ENCODE data around the gene DDX27. TPM values are rescaled to one million over a fixed set of nuclear protein-coding genes. Genes with fewer than 3 reads are reported as not detected.

DDX27 gene, protein sequence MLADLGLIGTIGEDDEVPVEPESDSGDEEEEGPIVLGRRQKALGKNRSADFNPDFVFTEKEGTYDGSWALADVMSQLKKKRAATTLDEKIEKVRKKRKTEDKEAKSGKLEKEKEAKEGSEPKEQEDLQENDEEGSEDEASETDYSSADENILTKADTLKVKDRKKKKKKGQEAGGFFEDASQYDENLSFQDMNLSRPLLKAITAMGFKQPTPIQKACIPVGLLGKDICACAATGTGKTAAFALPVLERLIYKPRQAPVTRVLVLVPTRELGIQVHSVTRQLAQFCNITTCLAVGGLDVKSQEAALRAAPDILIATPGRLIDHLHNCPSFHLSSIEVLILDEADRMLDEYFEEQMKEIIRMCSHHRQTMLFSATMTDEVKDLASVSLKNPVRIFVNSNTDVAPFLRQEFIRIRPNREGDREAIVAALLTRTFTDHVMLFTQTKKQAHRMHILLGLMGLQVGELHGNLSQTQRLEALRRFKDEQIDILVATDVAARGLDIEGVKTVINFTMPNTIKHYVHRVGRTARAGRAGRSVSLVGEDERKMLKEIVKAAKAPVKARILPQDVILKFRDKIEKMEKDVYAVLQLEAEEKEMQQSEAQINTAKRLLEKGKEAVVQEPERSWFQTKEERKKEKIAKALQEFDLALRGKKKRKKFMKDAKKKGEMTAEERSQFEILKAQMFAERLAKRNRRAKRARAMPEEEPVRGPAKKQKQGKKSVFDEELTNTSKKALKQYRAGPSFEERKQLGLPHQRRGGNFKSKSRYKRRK
- total RNA-seq (2016; rRNA removed; fragmentation: Illumina TruSeq; extraction: Trizol) (72.8 and 88.3 TPM in 2 replicates), polyA plus RNA-seq (2011; rRNA removed) (42.6 and 48.0 TPM in 2 replicates), polyA minus RNA-seq (2011; rRNA and poly(A)+ RNA removed; ENCODE audit: low replicate concordance) (76.4 and 94.7 TPM in 2 replicates), Bru-seq, nascent RNA (percentile 76 among the genes with signal in this experiment), BruChase-seq, experiment 1, labeled RNA remaining after a 6-hour chase (percentile 86 among the genes with signal in this experiment), BruChase-seq, experiment 2, labeled RNA remaining after a 2-hour chase (percentile 84 among the genes with signal in this experiment)
- total RNA-seq (2016; cell fraction: cytosol; rRNA removed; fragmentation: Illumina TruSeq; extraction: Trizol; ENCODE audit: low read depth) = 8.9 and 9.5 TPM in 2 replicates
- total RNA-seq (2016; cell fraction: insoluble cytoplasmic fraction; rRNA removed; fragmentation: Illumina TruSeq; extraction: Trizol) = 75.2 and 79.2 TPM in 2 replicates
- 14.0 and 18.2 TPM in 2 replicates for total RNA-seq (2016; cell fraction: membrane; rRNA removed; fragmentation: Illumina TruSeq; extraction: Trizol)
- 44.4 and 46.5 TPM in 2 replicates for total RNA-seq (2016; cell fraction: nucleus; rRNA removed; fragmentation: Illumina TruSeq; extraction: Trizol)
- polyA plus RNA-seq (2011; cell fraction: cytosol; rRNA removed) = 38.6 and 49.4 TPM in 2 replicates
- polyA plus RNA-seq (2011; cell fraction: nucleus; rRNA removed) = 62.5 and 66.4 TPM in 2 replicates
- 35.3 and 37.4 TPM in 2 replicates for polyA plus RNA-seq (2012)
- polyA plus RNA-seq (2016; cell fraction: cytosol; fragmentation: Illumina TruSeq; extraction: Trizol; ENCODE audit: low read depth) = 4.7 and 5.9 TPM in 2 replicates
- 85.6 and 97.5 TPM in 2 replicates for polyA plus RNA-seq (2016; cell fraction: insoluble cytoplasmic fraction; fragmentation: Illumina TruSeq; extraction: Trizol; ENCODE audit: low read depth)
- 8.4 and 10.7 TPM in 2 replicates for polyA plus RNA-seq (2016; cell fraction: membrane; fragmentation: Illumina TruSeq; extraction: Trizol; ENCODE audit: low read depth)
- 80.8 and 84.7 TPM in 2 replicates for polyA plus RNA-seq (2016; cell fraction: nucleus; fragmentation: Illumina TruSeq; extraction: Trizol; ENCODE audit: insufficient read depth, low read depth)
- 26.3 and 26.8 TPM in 2 replicates for polyA minus RNA-seq (2011; cell fraction: cytosol; rRNA and poly(A)+ RNA removed)
- polyA minus RNA-seq (2011; cell fraction: nucleus; rRNA and poly(A)+ RNA removed) = 33.9 and 44.4 TPM in 2 replicates
- long read RNA-seq, experiment 1, transcript DDX27-207 (21 exons, 2,693 nt) = major isoform, 48 of 162 reads
- long read RNA-seq, experiment 1, partial matches to known transcripts = 88 of 162 reads
- long read RNA-seq, experiment 1, other reads (novel, unspliced or antisense) = 26 of 162 reads
- long read RNA-seq, experiment 2, transcript DDX27-207 (21 exons, 2,693 nt) = major isoform, 57 of 156 reads
- long read RNA-seq, experiment 2, partial matches to known transcripts = 66 of 156 reads
- long read RNA-seq, experiment 2, other reads (novel, unspliced or antisense) = 33 of 156 reads

GRCh38 chr20:49219091-49219923 lies at the start of gene DDX27:
DDX27 (plus strand) TSS chr20:49219416; CDS start chr20:49219449, 33 bp downstream.
- ATAC-seq = peak; percentile 91
- Histone ChIP-seq H3K79me2 (ENCODE audit: insufficient read depth, low read length) (peaks cover 21% of the 10 kb centered on the region), H3K4me1 (ENCODE audit: insufficient read depth, low read length) (peaks cover 30% of the 10 kb centered on the region), H2AFZ (ENCODE audit: low read length) (peak within 1 kb of the TSS; percentile 83), H3K4me2 (ENCODE audit: low read depth, low read length) (peak within 1 kb of the TSS; percentile 87), H3K4me3 (replicated peaks in 1 of 3; ENCODE audit: insufficient read depth in 1 of 3, low read depth in 2 of 3, low read length in 3 of 3) (peak within 1 kb of the TSS; percentile 81 to 87 (median 84)), H4K20me1 (ENCODE audit: insufficient read depth, low read length) (no peaks in the 10 kb centered on the region), H3K9me3 (ENCODE audit: low read length) (no peaks in the 10 kb centered on the region), H3K27me3 (ENCODE audit: control insufficient read depth in 1 of 2, insufficient read depth in 2 of 2, low read length in 2 of 2) (no peaks in the 10 kb centered on the region; a peak in 1 of 5 replicates), H3K36me3 (replicated peaks in 1 of 2; ENCODE audit: control insufficient read depth in 1 of 2, insufficient read depth in 2 of 2, low read length in 2 of 2) (peaks cover 19 to 28% of the 10 kb centered on the region in 2 experiments; a peak in 4 of 5 replicates), H3K27ac (ENCODE audit: extremely low read length, insufficient read depth, low read length) (peak within 1 kb of the TSS; percentile 60), H3K9ac (ENCODE audit: insufficient read depth, low read depth, low read length) (peak within 1 kb of the TSS; percentile 83)
- TSS peak; percentile 87 for BruUV-seq (replicated peaks)
- peak; percentile 98 for FAIRE-seq
- intact Hi-C loops (cut with micrococcal nuclease; ENCODE audit: unreplicated experiment) = loop anchor here (1.0 to 5.0 kb wide), 2 partner anchors 37 to 173 kb away; partner anchors contain the start of gene CSE1L
- ChIA-PET POLR2A (interaction anchor here (0.7 to 2.8 kb wide), 39 partner anchors 9 to 597 kb away, joined by 3 to 49 read pairs (median 4); partner anchors contain the start of genes CSE1L, STAU1 and ZNFX1), CTCF (ENCODE audit: low intra/inter-chr PET ratio, low total read pairs) (interaction anchor here (3.9 kb wide), 1 partner anchor 84 kb away, joined by 70 read pairs; no protein-coding TSS in a partner anchor)
- under 1% methylated on average over 46 of the region's 46 CpGs for WGBS (ENCODE audit: low lambda C conversion rate)
- in situ Hi-C loops (cut with HindIII; ENCODE audit: extremely low pct_ligation_motif_present, low pct_unique_long_range_greater_than_20kb) = loop anchor here (5.0 kb wide), 1 partner anchor 87 kb away; no protein-coding TSS in a partner anchor
- peak; percentile 99 for DNase-seq (ENCODE audit: low spot score)
- TF ChIP-seq PCBP1 (IDR thresholded peaks at IDR 0.05; ENCODE audit: borderline replicate concordance, low read depth, low read length) (no peak), YY1 (IDR thresholded peaks at IDR 0.05; ENCODE audit: insufficient read depth, insufficient replicate concordance, low read depth, low read length) (peak; percentile 76), ZNF138 (CRISPR knock-in tag; IDR thresholded peaks at IDR 0.05; ENCODE audit: low read depth) (peak; percentile 24; the same call in 1 of the 2 replicates), MAFF (IDR thresholded peaks at IDR 0.05; ENCODE audit: low read depth, low read length) (peak; percentile 77), POGZ (CRISPR knock-in tag; IDR thresholded peaks at IDR 0.05) (no peak; the same call in 1 of the 2 replicates), ZNF562 (CRISPR knock-in tag; IDR thresholded peaks at IDR 0.05; ENCODE audit: borderline replicate concordance) (no peak), ZSCAN30 (CRISPR knock-in tag; IDR thresholded peaks at IDR 0.05) (no peak), TBL1XR1 (IDR thresholded peaks at IDR 0.05; ENCODE audit: borderline replicate concordance, low read length, partially characterized antibody) (peak; percentile 9), IKZF4 (CRISPR knock-in tag; IDR thresholded peaks at IDR 0.05; ENCODE audit: borderline replicate concordance, low read depth, not compliant biosample characterization) (no peak)
- TF ChIP-seq, protein P1, sequence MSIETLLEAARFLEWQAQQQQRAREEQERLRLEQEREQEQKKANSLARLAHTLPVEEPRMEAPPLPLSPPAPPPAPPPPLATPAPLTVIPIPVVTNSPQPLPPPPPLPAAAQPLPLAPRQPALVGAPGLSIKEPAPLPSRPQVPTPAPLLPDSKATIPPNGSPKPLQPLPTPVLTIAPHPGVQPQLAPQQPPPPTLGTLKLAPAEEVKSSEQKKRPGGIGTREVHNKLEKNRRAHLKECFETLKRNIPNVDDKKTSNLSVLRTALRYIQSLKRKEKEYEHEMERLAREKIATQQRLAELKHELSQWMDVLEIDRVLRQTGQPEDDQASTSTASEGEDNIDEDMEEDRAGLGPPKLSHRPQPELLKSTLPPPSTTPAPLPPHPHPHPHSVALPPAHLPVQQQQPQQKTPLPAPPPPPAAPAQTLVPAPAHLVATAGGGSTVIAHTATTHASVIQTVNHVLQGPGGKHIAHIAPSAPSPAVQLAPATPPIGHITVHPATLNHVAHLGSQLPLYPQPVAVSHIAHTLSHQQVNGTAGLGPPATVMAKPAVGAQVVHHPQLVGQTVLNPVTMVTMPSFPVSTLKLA (IDR thresholded peaks at IDR 0.05) = peak; percentile 82
- TF ChIP-seq, protein P2, sequence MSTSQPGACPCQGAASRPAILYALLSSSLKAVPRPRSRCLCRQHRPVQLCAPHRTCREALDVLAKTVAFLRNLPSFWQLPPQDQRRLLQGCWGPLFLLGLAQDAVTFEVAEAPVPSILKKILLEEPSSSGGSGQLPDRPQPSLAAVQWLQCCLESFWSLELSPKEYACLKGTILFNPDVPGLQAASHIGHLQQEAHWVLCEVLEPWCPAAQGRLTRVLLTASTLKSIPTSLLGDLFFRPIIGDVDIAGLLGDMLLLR (CRISPR knock-in tag; IDR thresholded peaks at IDR 0.05) = no peak; the same call in none of the 2 replicates
